D721Med (cell line): ENCODE results near the gene COL26A1.

ENCODE experiments used
- DNase-seq: peaks from one replicate; pipeline ENCODE4 v3.0.0; 2011; ENCODE audit warnings: low spot score; ENCODE audit not compliant: insufficient read length
- FAIRE-seq: peaks from 2 replicates; lab custom pipeline; 2011; peaks lifted over from hg19 to GRCh38; lab: Jason Lieb, UNC
- CTCF ChIP-seq: IDR thresholded peaks from 2 replicates; pipeline ENCODE4 v1.5.1; 2012; ENCODE audit warnings: mild to moderate bottlenecking, control low read depth; ENCODE audit not compliant: insufficient read depth; ENCODE audit errors: missing control alignments

Gene COL26A1

GRCh38 chr7:101511965-101512364 lies 149.3 kb downstream of the COL26A1 start:
- DNase-seq (no peak), FAIRE-seq (no peak)
- TF ChIP-seq CTCF = no peak

GRCh38 chr7:101516851-101517250 lies 154.2 kb downstream of the COL26A1 start:
- FAIRE-seq (no peak), DNase-seq (no peak)
- TF ChIP-seq CTCF = no peak

GRCh38 chr7:101517304-101517703 lies 154.6 kb downstream of the COL26A1 start:
- DNase-seq = no peak
- FAIRE-seq = no peak
- no peak for TF ChIP-seq CTCF

GRCh38 chr7:101518336-101518735 lies 155.7 kb downstream of the COL26A1 start:
- no peak for TF ChIP-seq CTCF
- DNase-seq (no peak), FAIRE-seq (no peak)

GRCh38 chr7:101519324-101520023 lies 156.8 kb downstream of the COL26A1 start:
- FAIRE-seq (no peak), DNase-seq (no peak)
- TF ChIP-seq CTCF = no peak

- TF ChIP-seq CTCF = no peak
- FAIRE-seq (no peak), DNase-seq (no peak)
Measured at GRCh38 chr7:101521430-101521925, 158.8 kb downstream of the COL26A1 start.

GRCh38 chr7:101522021-101522420 lies 159.3 kb downstream of the COL26A1 start:
- no peak for TF ChIP-seq CTCF
- DNase-seq = no peak
- no peak for FAIRE-seq
